RWPE1 (cell line): Measurements from ENCODE around the gene SERPINB5.
A peak's percentile ranks its signal among the peaks of the same experiment; 100 is the strongest.

Experiments
- CTCF ChIA-PET: fragments of 350-600 bp; sonication (Branson Sonifier 250); formaldehyde crosslinking; extraction: SDS; loops from one replicate; lab custom pipeline; 2021; lab: Yijun Ruan, JAX
- POLR2A ChIA-PET: fragments of 400-600 bp; formaldehyde crosslinking; extraction: SDS; loops from one replicate; lab custom pipeline; 2020; ENCODE audit warnings: antibody characterized with exemption; ENCODE audit not compliant: low non-redundant PET; lab: Yijun Ruan, JAX
- DNase-seq: peaks from one replicate; pipeline ENCODE4 v3.0.0; 2012; ENCODE audit warnings: low spot score
- H3K27ac ChIP-seq: fragments of 450-650 bp; 2 replicates; pipeline ENCODE4 v1.5.1; 2017
- TF ChIP-seq, protein P1 (sequence below): fragments of 450-650 bp; conservative IDR thresholded peaks from 2 replicates; pipeline ENCODE4 v1.5.1; 2017; ENCODE audit warnings: low read depth, mild to moderate bottlenecking

Gene SERPINB5

DNA sequence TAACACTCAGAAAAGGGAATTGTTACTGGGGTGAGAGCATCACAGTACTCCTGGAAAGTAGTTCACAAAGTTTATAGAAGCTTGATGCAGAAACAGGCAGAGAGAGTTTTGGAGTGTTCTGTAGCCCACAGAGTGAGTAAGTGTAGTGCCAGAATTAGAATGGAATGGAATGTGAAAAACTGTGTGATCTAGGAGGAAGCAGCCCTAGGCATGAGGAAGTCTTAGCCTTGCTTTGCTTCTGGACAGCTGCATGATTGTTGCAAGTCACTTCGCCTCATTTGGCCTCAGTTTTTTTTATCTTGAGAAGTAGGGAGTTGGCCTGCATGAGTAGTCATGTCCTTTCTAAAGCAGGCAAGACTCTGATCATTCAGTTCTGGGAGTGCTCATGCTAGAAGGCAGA is 76.3 kb downstream of the SERPINB5 start:
- POLR2A ChIA-PET, result no interaction called here
- CTCF ChIA-PET, result interaction anchor here (0.5 to 0.6 kb wide), 2 partner anchors 28 to 34 kb away, joined by 3 read pairs; partner anchors contain the start of gene SERPINB13
- H3K27ac ChIP-seq, result no peak overlapping the region
- DNase-seq, result peak; percentile 54
- TF ChIP-seq, protein P1, sequence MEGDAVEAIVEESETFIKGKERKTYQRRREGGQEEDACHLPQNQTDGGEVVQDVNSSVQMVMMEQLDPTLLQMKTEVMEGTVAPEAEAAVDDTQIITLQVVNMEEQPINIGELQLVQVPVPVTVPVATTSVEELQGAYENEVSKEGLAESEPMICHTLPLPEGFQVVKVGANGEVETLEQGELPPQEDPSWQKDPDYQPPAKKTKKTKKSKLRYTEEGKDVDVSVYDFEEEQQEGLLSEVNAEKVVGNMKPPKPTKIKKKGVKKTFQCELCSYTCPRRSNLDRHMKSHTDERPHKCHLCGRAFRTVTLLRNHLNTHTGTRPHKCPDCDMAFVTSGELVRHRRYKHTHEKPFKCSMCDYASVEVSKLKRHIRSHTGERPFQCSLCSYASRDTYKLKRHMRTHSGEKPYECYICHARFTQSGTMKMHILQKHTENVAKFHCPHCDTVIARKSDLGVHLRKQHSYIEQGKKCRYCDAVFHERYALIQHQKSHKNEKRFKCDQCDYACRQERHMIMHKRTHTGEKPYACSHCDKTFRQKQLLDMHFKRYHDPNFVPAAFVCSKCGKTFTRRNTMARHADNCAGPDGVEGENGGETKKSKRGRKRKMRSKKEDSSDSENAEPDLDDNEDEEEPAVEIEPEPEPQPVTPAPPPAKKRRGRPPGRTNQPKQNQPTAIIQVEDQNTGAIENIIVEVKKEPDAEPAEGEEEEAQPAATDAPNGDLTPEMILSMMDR, result no peak
